HG02840 (cell line): Measurements from ENCODE around the gene ATP8A2.

Source experiments
- ATAC-seq: cut with Tn5 transposase; IDR thresholded peaks from one replicate; pipeline ENCODE4 v1.9.1; 2021; ENCODE audit warnings: mild to moderate bottlenecking, moderate library complexity, moderate number of reproducible peaks; ENCODE audit not compliant: unreplicated experiment, low FRiP score

The ATP8A2 gene

GRCh38 chr13:25608181-25608580 lies 236.4 kb downstream of the ATP8A2 start:
- no peak for ATAC-seq

GRCh38 chr13:25616674-25617073 lies 244.9 kb downstream of the ATP8A2 start:
- ATAC-seq = no peak

- ATAC-seq = no peak
These were observed 248.1 kb downstream of the ATP8A2 start for GRCh38 chr13:25619897-25620296.

GRCh38 chr13:25625414-25625813 lies 253.6 kb downstream of the ATP8A2 start:
- ATAC-seq = no peak

GRCh38 chr13:25630329-25630900 lies 258.6 kb downstream of the ATP8A2 start:
- ATAC-seq = no peak

GRCh38 chr13:25632166-25632888 lies 260.6 kb downstream of the ATP8A2 start:
- ATAC-seq = no peak

- no peak for ATAC-seq
These were observed 261.3 kb downstream of the ATP8A2 start for GRCh38 chr13:25633093-25633492.

GRCh38 chr13:25645681-25646080 lies 273.9 kb downstream of the ATP8A2 start:
- ATAC-seq = no peak

GRCh38 chr13:25649001-25649633 lies 277.3 kb downstream of the ATP8A2 start:
- ATAC-seq = no peak

- ATAC-seq = no peak
These were observed 281.0 kb downstream of the ATP8A2 start for GRCh38 chr13:25652764-25653163.

GRCh38 chr13:25654322-25654721 lies 282.5 kb downstream of the ATP8A2 start:
- no peak for ATAC-seq

GRCh38 chr13:25657157-25657556 lies 285.4 kb downstream of the ATP8A2 start:
- ATAC-seq = no peak

GRCh38 chr13:25659091-25659795 lies 287.5 kb downstream of the ATP8A2 start:
- ATAC-seq = no peak

- ATAC-seq = no peak
These were observed 289.2 kb downstream of the ATP8A2 start for GRCh38 chr13:25660996-25661395.

GRCh38 chr13:25662516-25662915 lies 290.7 kb downstream of the ATP8A2 start:
- no peak for ATAC-seq

- no peak for ATAC-seq
These were observed 296.6 kb downstream of the ATP8A2 start for GRCh38 chr13:25668345-25668744.

- no peak for ATAC-seq
These were observed 301.9 kb downstream of the ATP8A2 start for GRCh38 chr13:25673711-25674110.

GRCh38 chr13:25674371-25674770 lies 302.6 kb downstream of the ATP8A2 start:
- no peak for ATAC-seq

- no peak for ATAC-seq
These were observed 303.3 kb downstream of the ATP8A2 start for GRCh38 chr13:25675060-25675459.

GRCh38 chr13:25677956-25678355 lies 306.2 kb downstream of the ATP8A2 start:
- no peak for ATAC-seq

- no peak for ATAC-seq
These were observed 306.6 kb downstream of the ATP8A2 start for GRCh38 chr13:25678398-25678797.
